Jurkat, Clone E6-1 (cell line): ENCODE measurements around the gene STIM2.
"Not testable (repeated sequence)": the region's sequence is repeated elsewhere in the genome, so short reads cannot be mapped to it uniquely, and the experiment has no call there.

ENCODE experiments used
- DNase-seq: peaks from one replicate; pipeline ENCODE4 v3.0.0-alpha.2; 2011; ENCODE audit warnings: low read depth, low spot score
- H3K4me3 ChIP-seq: 2 replicates; pipeline ENCODE4 v1.5.1; 2011; ENCODE audit warnings: mild to moderate bottlenecking, low read length, control low read depth, moderate library complexity

Gene STIM2

GRCh38 chr4:26889356-26889755 is 28.7 kb downstream of the STIM2 start:
- H3K4me3 ChIP-seq = no peak overlapping the region
- DNase-seq = no peak

- DNase-seq = no peak
- H3K4me3 ChIP-seq = no peak overlapping the region
Observed at GRCh38 chr4:26891054-26891453, 30.4 kb downstream of the STIM2 start.

GRCh38 chr4:26891867-26892266 is 31.2 kb downstream of the STIM2 start:
- no peak for DNase-seq
- no peak overlapping the region for H3K4me3 ChIP-seq

GRCh38 chr4:26892480-26893150 is 32.0 kb downstream of the STIM2 start:
- H3K4me3 ChIP-seq = no peak overlapping the region
- DNase-seq = no peak

DNA sequence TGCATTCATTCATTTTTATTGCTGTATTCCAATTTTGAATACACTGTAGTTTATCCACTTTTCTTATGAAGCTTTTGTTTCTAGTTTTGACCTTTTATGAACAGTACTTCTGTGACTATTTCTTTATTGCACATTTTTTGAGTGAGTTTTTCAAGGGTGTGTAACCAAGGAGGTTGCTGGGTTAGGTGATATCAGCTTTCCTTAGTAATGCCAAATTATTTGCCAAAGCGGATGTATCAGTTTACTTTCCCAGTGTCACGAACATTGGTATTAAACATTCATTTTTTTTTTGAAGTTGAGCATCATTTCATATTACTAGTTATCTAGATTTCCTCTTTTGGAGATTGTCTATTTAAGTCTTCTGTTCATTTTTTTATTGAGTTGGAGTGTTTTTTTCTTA is 32.9 kb downstream of the STIM2 start:
- DNase-seq = no peak
- H3K4me3 ChIP-seq = no peak overlapping the region

DNA sequence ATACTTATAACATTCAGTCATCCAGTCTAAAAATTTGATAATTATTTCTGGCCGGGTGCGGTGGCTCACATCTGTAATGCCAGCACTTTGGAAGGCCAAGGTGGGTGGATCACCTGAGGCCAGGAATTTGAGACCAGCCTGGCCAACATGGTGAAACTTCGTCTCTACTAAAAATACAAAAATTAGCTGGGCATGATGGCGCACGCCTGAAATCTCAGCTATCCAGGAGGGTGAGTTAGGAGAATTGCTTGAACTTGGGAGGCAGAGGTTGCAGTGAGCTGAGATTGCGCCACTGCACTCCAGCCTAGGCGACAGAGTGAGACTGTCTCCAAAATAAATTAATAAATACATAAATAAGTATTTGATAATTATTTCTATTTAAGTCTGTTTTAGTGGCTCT is 34.2 kb downstream of the STIM2 start:
- DNase-seq, H3K4me3 ChIP-seq: not testable (repeated sequence)

- H3K4me3 ChIP-seq = no peak overlapping the region
- no peak for DNase-seq
Observed at GRCh38 chr4:26896636-26897035, 36.0 kb downstream of the STIM2 start.

DNA sequence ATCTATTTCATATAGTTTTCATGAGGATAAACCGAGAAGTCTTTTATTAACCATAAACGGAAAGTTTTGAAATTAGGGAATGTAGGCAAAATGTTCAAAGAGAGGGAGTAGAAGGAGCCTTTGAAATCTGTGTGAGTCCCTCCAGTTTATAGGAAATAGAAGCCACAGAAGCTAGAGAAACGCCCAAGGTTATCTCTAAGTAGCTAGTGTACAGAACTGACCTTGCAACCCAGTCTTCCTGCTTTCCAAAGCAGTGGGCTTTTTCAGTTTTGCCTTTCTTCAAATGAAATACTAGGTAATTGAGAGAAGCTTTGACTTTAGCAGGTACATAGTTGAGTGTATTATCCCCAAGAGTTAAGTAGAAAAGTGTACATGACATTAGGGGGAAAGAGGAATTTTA is 39.4 kb downstream of the STIM2 start:
- DNase-seq = no peak
- H3K4me3 ChIP-seq = no peak overlapping the region

DNA sequence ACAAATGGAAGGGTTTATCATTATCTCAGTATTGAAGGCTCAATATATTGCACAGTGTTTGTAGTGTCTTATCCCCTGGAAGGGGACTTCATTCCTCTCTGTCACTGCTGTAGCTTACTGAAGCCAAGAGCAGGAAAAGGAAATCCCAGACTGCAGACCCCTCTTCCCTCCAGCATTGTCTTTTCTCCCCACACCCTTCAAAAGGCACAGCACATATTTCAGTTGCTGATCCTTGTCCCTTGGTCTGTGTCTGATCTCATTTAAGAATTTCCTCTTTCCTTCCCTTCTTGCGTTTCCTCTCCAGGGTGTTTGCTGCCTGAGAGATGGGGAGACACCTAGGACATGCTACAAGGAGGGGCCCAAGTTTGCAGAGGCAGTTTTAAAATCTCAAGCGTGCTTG is 40.1 kb downstream of the STIM2 start:
- H3K4me3 ChIP-seq = no peak overlapping the region
- no peak for DNase-seq

GRCh38 chr4:26905172-26905571 is 44.5 kb downstream of the STIM2 start:
- no peak for DNase-seq
- H3K4me3 ChIP-seq = no peak overlapping the region

DNA sequence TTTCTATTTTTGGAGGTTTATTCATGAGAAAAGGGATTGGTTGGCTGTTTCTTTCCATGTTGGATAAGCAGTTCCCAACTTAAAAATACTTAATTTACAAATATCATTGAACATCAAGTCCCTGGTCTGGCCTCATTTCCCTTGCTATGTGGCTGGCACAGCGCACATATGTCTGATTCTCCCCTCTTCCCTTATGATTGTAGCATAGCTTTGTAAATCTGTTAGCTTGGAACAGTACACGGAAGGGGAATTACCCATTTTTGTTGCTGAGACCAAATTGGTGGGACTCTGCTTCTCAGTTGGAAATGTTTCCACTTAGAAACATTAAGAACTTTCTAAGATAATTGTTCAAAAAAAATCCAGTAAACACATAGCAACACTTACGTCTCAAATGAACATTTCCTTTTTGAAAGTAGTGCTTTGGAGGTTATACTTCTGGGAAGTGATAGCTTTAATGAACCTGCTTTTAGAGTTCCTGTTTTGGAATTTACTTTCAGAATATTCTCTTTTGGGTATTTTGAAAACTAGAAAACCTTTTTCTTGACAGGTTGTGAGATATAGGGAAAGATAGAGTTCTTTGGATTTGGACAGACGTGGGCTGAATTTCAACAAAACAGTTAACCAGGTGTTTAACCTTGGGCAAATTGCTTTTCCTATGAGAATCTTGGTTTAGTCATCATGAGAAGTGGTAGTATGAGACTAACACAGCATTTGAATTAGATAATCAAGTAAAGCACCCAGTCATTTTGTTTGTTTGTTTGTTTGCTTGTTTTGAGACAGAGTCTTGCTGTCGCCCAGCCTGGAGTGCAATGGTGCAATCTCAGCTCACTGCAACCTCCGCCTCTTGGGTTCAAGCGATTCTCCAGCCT is 47.3 kb downstream of the STIM2 start:
- no peak for DNase-seq
- no peak overlapping the region for H3K4me3 ChIP-seq

DNA sequence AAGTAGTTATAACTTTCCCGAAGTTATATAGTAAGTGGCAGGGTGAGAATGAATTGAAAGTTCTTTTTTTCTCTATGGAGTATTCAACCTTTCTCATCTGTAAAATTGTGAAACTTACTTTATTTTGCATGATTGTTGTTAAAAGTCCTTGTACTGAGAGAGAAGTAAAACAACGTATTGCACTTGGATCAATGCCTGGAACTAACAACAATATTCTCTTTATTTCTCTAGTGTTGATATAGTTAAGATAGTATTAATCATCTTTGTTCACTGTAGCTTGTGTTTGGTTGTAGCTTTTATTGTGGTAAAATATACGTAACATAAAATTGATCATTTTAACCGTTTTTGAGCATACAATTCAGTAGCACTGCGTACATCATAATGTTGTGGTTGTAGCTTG is 48.7 kb downstream of the STIM2 start:
- H3K4me3 ChIP-seq = no peak overlapping the region
- DNase-seq = no peak

GRCh38 chr4:26911254-26911653 is 50.6 kb downstream of the STIM2 start:
- H3K4me3 ChIP-seq = no peak overlapping the region
- DNase-seq = no peak

DNA sequence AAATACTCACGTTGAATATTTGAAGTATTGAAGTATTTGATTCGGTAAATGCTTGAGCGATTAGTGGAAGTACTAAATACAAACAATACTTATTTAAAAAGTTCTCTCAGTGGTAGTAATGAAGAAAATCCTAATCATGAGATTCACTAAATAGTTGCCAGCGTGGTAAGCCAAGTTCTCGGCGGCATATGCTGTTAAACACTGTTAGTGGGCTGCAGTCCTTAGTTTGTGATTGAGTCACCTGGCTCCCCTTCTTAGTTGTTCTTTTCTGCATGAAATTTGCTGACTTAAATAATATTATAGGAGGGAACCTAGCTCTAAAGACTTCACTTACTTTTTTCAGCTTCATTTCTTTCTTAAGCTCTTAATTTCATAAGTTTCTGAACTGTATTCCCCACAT is 51.4 kb downstream of the STIM2 start:
- no peak overlapping the region for H3K4me3 ChIP-seq
- no peak for DNase-seq

DNA sequence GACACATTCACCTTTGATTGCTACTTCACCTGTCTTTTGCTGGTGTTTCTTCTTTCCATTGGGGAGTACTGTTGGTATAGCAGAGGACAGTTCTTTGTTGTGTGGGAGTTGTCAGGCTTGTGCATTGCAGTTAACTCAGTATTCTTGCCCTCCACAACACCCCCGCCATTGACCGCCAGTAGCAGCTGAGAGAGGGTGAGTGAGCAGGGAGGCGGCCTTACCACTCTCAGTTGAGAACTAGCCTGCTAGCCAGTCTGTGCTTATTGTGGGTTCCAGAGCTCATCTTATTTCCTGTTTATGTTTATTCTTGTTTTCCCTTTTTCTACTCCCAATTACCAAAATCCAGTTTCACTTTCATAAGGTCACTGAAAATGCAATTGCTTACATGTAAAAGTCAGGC is 52.2 kb downstream of the STIM2 start:
- no peak for DNase-seq
- no peak overlapping the region for H3K4me3 ChIP-seq

DNA sequence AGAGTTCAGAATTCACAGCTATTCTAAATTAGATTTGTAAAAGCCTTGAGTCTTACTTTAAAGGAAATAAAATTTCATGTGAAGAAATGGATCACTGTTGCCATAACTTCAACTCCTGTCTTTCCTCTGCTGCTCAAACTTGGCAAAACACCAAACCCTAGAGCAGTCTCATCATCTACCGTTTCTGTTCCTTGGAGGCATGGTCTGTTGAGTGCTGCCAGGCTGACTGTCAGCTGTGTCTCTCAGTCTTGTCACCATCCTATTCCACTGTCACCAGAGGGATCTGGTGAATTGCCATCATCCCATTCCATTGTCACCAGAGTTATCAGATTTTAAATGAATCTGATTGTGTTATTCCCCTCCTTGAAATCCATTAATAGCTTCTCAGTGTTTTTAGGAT is 55.6 kb downstream of the STIM2 start:
- DNase-seq = peak; percentile 14
- H3K4me3 ChIP-seq = no peak overlapping the region

DNA sequence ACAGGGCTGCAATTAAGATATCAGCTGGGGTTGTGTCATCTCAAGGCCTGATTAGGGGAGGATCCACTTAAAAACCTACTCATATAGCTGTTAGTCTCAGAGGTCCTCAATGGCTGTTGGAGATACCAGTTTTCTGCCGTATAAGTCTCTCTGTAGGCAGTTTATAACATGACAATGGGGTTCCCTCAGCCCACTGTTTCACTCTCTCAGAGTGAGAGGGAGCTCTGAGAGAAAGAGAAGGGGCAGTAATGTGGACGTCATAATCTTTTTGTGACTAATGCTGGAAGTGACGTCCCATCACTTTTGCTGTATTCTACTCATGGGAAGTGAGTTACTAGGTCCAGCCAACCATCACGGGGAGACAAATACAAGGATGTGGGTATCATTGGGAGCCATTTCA is 70.3 kb downstream of the STIM2 start:
- no peak overlapping the region for H3K4me3 ChIP-seq
- DNase-seq = no peak

DNA sequence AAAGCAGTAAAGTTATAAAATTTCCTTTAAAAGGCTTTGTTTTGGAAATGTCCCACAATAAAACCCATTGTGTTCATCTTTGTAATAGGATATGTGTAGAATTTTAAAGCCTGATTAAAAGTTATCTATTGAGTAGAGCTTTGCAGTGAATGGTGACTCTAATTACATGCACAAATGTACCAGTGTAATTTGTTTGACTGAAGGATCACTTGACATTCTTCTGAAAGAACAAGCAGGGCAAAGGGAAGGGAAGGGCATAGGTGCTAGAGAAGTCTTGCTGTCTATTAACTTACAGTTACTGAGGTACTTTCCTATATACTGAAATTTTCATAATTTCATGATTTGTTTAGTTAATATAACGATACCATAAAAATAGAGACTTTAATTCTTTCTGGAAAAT is 70.8 kb downstream of the STIM2 start:
- DNase-seq = no peak
- no peak overlapping the region for H3K4me3 ChIP-seq

- no peak overlapping the region for H3K4me3 ChIP-seq
Observed at GRCh38 chr4:26931966-26932365, 71.3 kb downstream of the STIM2 start.

DNA sequence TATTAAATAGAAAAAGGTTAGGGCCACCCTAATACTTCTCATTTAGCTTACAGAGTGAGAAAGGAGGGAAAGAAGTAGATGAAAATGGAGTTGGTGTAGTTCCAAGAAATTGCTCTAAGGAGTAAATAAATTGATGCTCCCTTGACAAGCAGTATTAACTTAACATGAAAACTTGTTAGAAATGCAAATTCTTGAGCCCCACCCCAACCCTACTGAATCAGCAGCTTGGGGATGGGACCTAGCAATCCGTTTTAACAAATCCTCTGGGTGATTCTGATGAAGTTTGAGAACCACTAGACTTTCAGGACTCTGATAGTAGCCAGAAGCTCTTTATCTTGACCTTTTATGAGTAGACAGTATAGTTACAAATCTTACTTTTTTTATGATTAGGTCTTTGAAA is 74.8 kb downstream of the STIM2 start:
- H3K4me3 ChIP-seq = no peak overlapping the region
- no peak for DNase-seq

More at GRCh38 chr4:26931966-26932365, 71.3 kb downstream of the STIM2 start:
- DNase-seq = no peak
